Measurements from ENCODE around the gene RIPK4. TPM values are rescaled to one million over a fixed set of nuclear protein-coding genes. Genes with fewer than 3 reads are reported as not detected.

The RIPK4 gene
- total and polyA plus RNA-seq, 12 donors: 0.04 to 0.18 (median 0.14) TPM; not detected in 5

DNA sequence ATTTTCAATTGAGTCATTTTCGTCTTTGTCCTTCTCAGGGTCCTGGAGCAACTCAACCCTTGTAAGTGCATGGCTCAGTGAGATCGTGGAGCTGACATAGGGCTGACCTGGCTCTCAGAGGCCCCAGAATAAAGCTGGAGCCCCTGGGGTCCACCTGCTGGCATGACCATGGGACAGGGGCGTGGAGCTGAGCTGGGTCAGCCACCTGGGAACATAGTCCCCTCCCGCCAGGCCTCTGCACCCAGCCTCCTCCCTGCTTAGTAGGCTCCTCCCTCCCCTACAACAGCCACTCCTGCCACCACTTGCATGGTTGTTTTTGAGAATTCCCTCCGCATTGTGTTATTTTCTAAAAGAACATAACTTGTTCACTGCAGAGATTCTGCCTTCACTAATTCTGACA is 3.1 kb upstream of the RIPK4 start:
- H3K27ac ChIP-seq: no peak overlapping the region
- no peaks in the 10 kb centered on the region for H3K9me3 ChIP-seq (replicated peaks in 1 of 3)
- no peak for DNase-seq
- H3K4me1 ChIP-seq (replicated peaks in 1 of 2): peaks cover 0 to 21% of the 10 kb centered on the region in 2 donors
- 80 to 87% (median 82%) methylated on average over 5 of the region's 5 CpGs for WGBS, 4 donors
- TF ChIP-seq, protein P1, sequence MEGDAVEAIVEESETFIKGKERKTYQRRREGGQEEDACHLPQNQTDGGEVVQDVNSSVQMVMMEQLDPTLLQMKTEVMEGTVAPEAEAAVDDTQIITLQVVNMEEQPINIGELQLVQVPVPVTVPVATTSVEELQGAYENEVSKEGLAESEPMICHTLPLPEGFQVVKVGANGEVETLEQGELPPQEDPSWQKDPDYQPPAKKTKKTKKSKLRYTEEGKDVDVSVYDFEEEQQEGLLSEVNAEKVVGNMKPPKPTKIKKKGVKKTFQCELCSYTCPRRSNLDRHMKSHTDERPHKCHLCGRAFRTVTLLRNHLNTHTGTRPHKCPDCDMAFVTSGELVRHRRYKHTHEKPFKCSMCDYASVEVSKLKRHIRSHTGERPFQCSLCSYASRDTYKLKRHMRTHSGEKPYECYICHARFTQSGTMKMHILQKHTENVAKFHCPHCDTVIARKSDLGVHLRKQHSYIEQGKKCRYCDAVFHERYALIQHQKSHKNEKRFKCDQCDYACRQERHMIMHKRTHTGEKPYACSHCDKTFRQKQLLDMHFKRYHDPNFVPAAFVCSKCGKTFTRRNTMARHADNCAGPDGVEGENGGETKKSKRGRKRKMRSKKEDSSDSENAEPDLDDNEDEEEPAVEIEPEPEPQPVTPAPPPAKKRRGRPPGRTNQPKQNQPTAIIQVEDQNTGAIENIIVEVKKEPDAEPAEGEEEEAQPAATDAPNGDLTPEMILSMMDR (IDR thresholded peaks at IDR 0.05): no peak
- TF ChIP-seq POLR2A (IDR thresholded peaks at IDR 0.05): no peak
- no peak overlapping the region for H3K4me3 ChIP-seq
- no peaks in the 10 kb centered on the region for H3K36me3 ChIP-seq (replicated peaks in 1 of 2)
- H3K27me3 ChIP-seq: peaks cover 61% of the 10 kb centered on the region
- intact Hi-C loops (cut with DNase I): no loop called here

DNA sequence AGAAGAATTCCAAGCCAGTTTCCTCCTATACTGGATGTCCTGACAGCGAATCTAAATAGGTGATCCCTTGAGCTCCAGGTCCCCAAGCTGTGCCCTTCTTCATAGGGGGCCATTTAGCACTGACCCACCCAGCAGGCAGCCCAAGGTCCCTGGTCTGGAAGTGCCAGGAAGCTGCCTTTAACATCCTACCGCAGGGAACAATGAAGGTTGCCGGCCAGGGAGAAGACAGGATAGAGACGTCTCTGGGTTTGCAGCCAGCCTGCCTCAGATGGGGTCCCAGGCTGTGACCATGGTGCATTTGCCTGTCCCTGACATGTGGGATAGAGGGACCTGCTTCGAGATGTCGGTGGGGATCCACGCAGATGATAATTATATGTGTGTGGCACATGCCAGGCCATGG is 2.7 kb upstream of the RIPK4 start:
- Histone ChIP-seq H3K9me3 (replicated peaks in 1 of 3) (no peaks in the 10 kb centered on the region), H3K4me3 (no peak overlapping the region), H3K27me3 (peaks cover 60% of the 10 kb centered on the region), H3K36me3 (replicated peaks in 1 of 2) (no peaks in the 10 kb centered on the region), H3K27ac (no peak overlapping the region), H3K4me1 (replicated peaks in 1 of 2) (peaks cover 0 to 21% of the 10 kb centered on the region in 2 donors)
- no peak for DNase-seq
- TF ChIP-seq, protein P1 (IDR thresholded peaks at IDR 0.05): no peak
- no peak for TF ChIP-seq POLR2A (IDR thresholded peaks at IDR 0.05)
- WGBS, 4 donors: 64 to 78% (median 67%) methylated on average over 5 to 7 of the region's 7 CpGs
- intact Hi-C loops (cut with DNase I): no loop called here

- no peak overlapping the region for H3K27ac ChIP-seq
- no peak for DNase-seq
- peaks cover 60% of the 10 kb centered on the region for H3K27me3 ChIP-seq
Observed at GRCh38 chr21:41769111-41769510, 2.3 kb upstream of the RIPK4 start.

GRCh38 chr21:41768437-41769042 is 1.7 kb upstream of the RIPK4 start:
- intact Hi-C loops (cut with DNase I): no loop called here

More at GRCh38 chr21:41769111-41769510, 2.3 kb upstream of the RIPK4 start:
- TF ChIP-seq POLR2A (IDR thresholded peaks at IDR 0.05): no peak
- peak overlapping the region in 1 of 4 donors; percentile 16 for H3K4me3 ChIP-seq
- intact Hi-C loops (cut with DNase I): no loop called here
- no peaks in the 10 kb centered on the region for H3K9me3 ChIP-seq (replicated peaks in 1 of 3)
- peaks cover 0 to 21% of the 10 kb centered on the region in 2 donors for H3K4me1 ChIP-seq (replicated peaks in 1 of 2)
- 9 to 31% (median 17%) methylated on average over 7 to 10 of the region's 10 CpGs for WGBS, 4 donors
- H3K36me3 ChIP-seq (replicated peaks in 1 of 2): no peaks in the 10 kb centered on the region

More at GRCh38 chr21:41768437-41769042, 1.7 kb upstream of the RIPK4 start:
- Histone ChIP-seq H3K9me3 (replicated peaks in 1 of 3) (no peaks in the 10 kb centered on the region), H3K36me3 (replicated peaks in 1 of 2) (no peaks in the 10 kb centered on the region), H3K27me3 (peaks cover 64% of the 10 kb centered on the region), H3K4me3 (peak overlapping the region in 1 of 4 donors; percentile 16), H3K4me1 (replicated peaks in 1 of 2) (peaks cover 0 to 21% of the 10 kb centered on the region in 2 donors), H3K27ac (no peak overlapping the region)
- DNase-seq: no peak
- 4 to 10% (median 6%) methylated on average over 15 to 17 of the region's 17 CpGs for WGBS, 4 donors
- TF ChIP-seq, protein P1 (IDR thresholded peaks at IDR 0.05): no peak
- no peak for TF ChIP-seq POLR2A (IDR thresholded peaks at IDR 0.05)
